A673 (cell line): Measurements from ENCODE around the gene SCYGR4.

Experiments used
- EZH2 ChIP-seq: fragments of 200-600 bp; sonication (generic); IDR thresholded peaks from 2 replicates; pipeline ENCODE4 v1.6.1; 2017; ENCODE audit warnings: borderline replicate concordance, low read depth, mild to moderate bottlenecking, mixed read lengths, antibody characterized with exemption, low read length; ENCODE audit not compliant: poor library complexity, severe bottlenecking
- TF ChIP-seq, protein P1 (sequence below): fragments of 300-800, 200-600 bp; sonication (generic); conservative IDR thresholded peaks from 2 replicates; pipeline ENCODE4 v1.5.1; 2017; ENCODE audit warnings: low read depth, mild to moderate bottlenecking, antibody characterized with exemption, low read length, moderate library complexity, mixed read lengths

DNA sequence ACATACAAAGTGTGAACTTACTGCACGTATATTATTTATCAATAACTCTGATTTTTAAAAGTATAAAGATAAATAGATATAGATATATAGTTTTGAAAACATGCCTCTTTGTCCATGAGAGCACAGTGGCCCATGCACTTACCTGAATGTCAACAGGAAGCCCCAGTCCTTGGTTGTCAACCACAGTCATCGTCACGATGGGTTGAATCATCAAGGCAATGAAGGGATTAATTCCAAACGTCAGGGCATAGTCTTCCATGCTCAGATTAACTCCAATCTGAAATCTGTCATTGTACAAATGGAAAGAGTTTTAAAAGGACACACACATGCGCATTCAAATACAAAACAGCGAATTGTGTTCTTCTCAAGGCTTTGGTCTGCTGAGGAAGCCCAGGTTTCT lies 15.5 kb downstream of the SCYGR4 start:
- TF ChIP-seq EZH2 = no peak
- TF ChIP-seq, protein P1, sequence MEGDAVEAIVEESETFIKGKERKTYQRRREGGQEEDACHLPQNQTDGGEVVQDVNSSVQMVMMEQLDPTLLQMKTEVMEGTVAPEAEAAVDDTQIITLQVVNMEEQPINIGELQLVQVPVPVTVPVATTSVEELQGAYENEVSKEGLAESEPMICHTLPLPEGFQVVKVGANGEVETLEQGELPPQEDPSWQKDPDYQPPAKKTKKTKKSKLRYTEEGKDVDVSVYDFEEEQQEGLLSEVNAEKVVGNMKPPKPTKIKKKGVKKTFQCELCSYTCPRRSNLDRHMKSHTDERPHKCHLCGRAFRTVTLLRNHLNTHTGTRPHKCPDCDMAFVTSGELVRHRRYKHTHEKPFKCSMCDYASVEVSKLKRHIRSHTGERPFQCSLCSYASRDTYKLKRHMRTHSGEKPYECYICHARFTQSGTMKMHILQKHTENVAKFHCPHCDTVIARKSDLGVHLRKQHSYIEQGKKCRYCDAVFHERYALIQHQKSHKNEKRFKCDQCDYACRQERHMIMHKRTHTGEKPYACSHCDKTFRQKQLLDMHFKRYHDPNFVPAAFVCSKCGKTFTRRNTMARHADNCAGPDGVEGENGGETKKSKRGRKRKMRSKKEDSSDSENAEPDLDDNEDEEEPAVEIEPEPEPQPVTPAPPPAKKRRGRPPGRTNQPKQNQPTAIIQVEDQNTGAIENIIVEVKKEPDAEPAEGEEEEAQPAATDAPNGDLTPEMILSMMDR = no peak
